ENCODE results near the gene MTCL1.

Gene MTCL1

GRCh38 chr18:8802017-8802672 is 96.8 kb downstream of the MTCL1 start:
- Mint-ChIP-seq H3K27me3 (no peaks in the 10 kb centered on the region), H3K36me3 (ENCODE audit: low read depth) (no peaks in the 10 kb centered on the region), H3K9me3 (no peaks in the 10 kb centered on the region), H3K4me1 (peaks cover under 1% of the 10 kb centered on the region), H3K27ac (no peak overlapping the region), H3K4me3 (no peak overlapping the region)
- no peak for ATAC-seq
- DNase-seq: no peak

GRCh38 chr18:8803063-8803795 is 97.9 kb downstream of the MTCL1 start:
- H3K4me1 Mint-ChIP-seq: peaks cover 8% of the 10 kb centered on the region
- no peaks in the 10 kb centered on the region for H3K36me3 Mint-ChIP-seq (ENCODE audit: low read depth)
- H3K27me3 Mint-ChIP-seq: no peaks in the 10 kb centered on the region
- no peak overlapping the region for H3K4me3 Mint-ChIP-seq
- no peaks in the 10 kb centered on the region for H3K9me3 Mint-ChIP-seq
- ATAC-seq (no peak), DNase-seq (no peak)
- no peak overlapping the region for H3K27ac Mint-ChIP-seq

GRCh38 chr18:8803957-8804356 is 98.6 kb downstream of the MTCL1 start:
- no peak for ATAC-seq
- DNase-seq: no peak
- Mint-ChIP-seq H3K4me1 (peaks cover 8% of the 10 kb centered on the region), H3K36me3 (ENCODE audit: low read depth) (no peaks in the 10 kb centered on the region), H3K27me3 (no peaks in the 10 kb centered on the region), H3K9me3 (no peaks in the 10 kb centered on the region), H3K4me3 (no peak overlapping the region), H3K27ac (no peak overlapping the region)

- H3K36me3 Mint-ChIP-seq (ENCODE audit: low read depth): no peaks in the 10 kb centered on the region
- no peaks in the 10 kb centered on the region for H3K27me3 Mint-ChIP-seq
- ATAC-seq: no peak
- no peak overlapping the region for H3K4me3 Mint-ChIP-seq
- H3K27ac Mint-ChIP-seq: no peak overlapping the region
- no peak for DNase-seq
- no peaks in the 10 kb centered on the region for H3K9me3 Mint-ChIP-seq
- H3K4me1 Mint-ChIP-seq: peaks cover 8% of the 10 kb centered on the region
Observed at GRCh38 chr18:8805552-8805951, 100.2 kb downstream of the MTCL1 start.

- peaks cover 10% of the 10 kb centered on the region for H3K4me1 Mint-ChIP-seq
- no peaks in the 10 kb centered on the region for H3K36me3 Mint-ChIP-seq (ENCODE audit: low read depth)
- no peaks in the 10 kb centered on the region for H3K27me3 Mint-ChIP-seq
- H3K4me3 Mint-ChIP-seq: no peak overlapping the region
- no peak for ATAC-seq
- H3K27ac Mint-ChIP-seq: no peak overlapping the region
- H3K9me3 Mint-ChIP-seq: no peaks in the 10 kb centered on the region
- DNase-seq: no peak
Observed at GRCh38 chr18:8806100-8806797, 100.9 kb downstream of the MTCL1 start.

- Mint-ChIP-seq H3K4me3 (no peak overlapping the region), H3K36me3 (ENCODE audit: low read depth) (no peaks in the 10 kb centered on the region), H3K4me1 (peaks cover 10% of the 10 kb centered on the region), H3K27ac (no peak overlapping the region), H3K27me3 (no peaks in the 10 kb centered on the region), H3K9me3 (no peaks in the 10 kb centered on the region)
- DNase-seq (no peak), ATAC-seq (no peak)
Observed at GRCh38 chr18:8806798-8807487, 101.6 kb downstream of the MTCL1 start.

GRCh38 chr18:8807488-8807805 is 102.1 kb downstream of the MTCL1 start:
- peaks cover 10% of the 10 kb centered on the region for H3K4me1 Mint-ChIP-seq
- DNase-seq (no peak), ATAC-seq (peak; percentile 59)
- H3K9me3 Mint-ChIP-seq: no peaks in the 10 kb centered on the region
- no peak overlapping the region for H3K4me3 Mint-ChIP-seq
- no peaks in the 10 kb centered on the region for H3K36me3 Mint-ChIP-seq (ENCODE audit: low read depth)
- H3K27ac Mint-ChIP-seq: no peak overlapping the region
- no peaks in the 10 kb centered on the region for H3K27me3 Mint-ChIP-seq

- ATAC-seq (no peak), DNase-seq (no peak)
- H3K27me3 Mint-ChIP-seq: no peaks in the 10 kb centered on the region
- H3K4me3 Mint-ChIP-seq: no peak overlapping the region
- no peaks in the 10 kb centered on the region for H3K36me3 Mint-ChIP-seq (ENCODE audit: low read depth)
- no peaks in the 10 kb centered on the region for H3K9me3 Mint-ChIP-seq
- no peak overlapping the region for H3K27ac Mint-ChIP-seq
- peaks cover 10% of the 10 kb centered on the region for H3K4me1 Mint-ChIP-seq
Observed at GRCh38 chr18:8808001-8808400, 102.6 kb downstream of the MTCL1 start.

- ATAC-seq: no peak
- Mint-ChIP-seq H3K9me3 (no peaks in the 10 kb centered on the region), H3K4me3 (no peak overlapping the region), H3K27ac (no peak overlapping the region), H3K4me1 (peaks cover 10% of the 10 kb centered on the region), H3K27me3 (no peaks in the 10 kb centered on the region), H3K36me3 (ENCODE audit: low read depth) (no peaks in the 10 kb centered on the region)
- DNase-seq: no peak
Observed at GRCh38 chr18:8809514-8809913, 104.2 kb downstream of the MTCL1 start.

GRCh38 chr18:8810157-8810556 is 104.8 kb downstream of the MTCL1 start:
- Mint-ChIP-seq H3K4me3 (no peak overlapping the region), H3K27me3 (no peaks in the 10 kb centered on the region), H3K27ac (no peak overlapping the region), H3K36me3 (ENCODE audit: low read depth) (no peaks in the 10 kb centered on the region), H3K4me1 (peaks cover 10% of the 10 kb centered on the region), H3K9me3 (no peaks in the 10 kb centered on the region)
- DNase-seq: no peak
- ATAC-seq: no peak

- Mint-ChIP-seq H3K9me3 (no peaks in the 10 kb centered on the region), H3K4me1 (peaks cover 10% of the 10 kb centered on the region), H3K27me3 (no peaks in the 10 kb centered on the region)
Observed at GRCh38 chr18:8811115-8811514, 105.8 kb downstream of the MTCL1 start.

GRCh38 chr18:8812631-8813030 is 107.3 kb downstream of the MTCL1 start:
- no peak overlapping the region for H3K4me3 Mint-ChIP-seq
- DNase-seq (no peak), ATAC-seq (no peak)
- no peak overlapping the region for H3K27ac Mint-ChIP-seq
- no peaks in the 10 kb centered on the region for H3K36me3 Mint-ChIP-seq (ENCODE audit: low read depth)
- no peaks in the 10 kb centered on the region for H3K27me3 Mint-ChIP-seq
- peaks cover 4% of the 10 kb centered on the region for H3K4me1 Mint-ChIP-seq
- H3K9me3 Mint-ChIP-seq: no peaks in the 10 kb centered on the region

More at GRCh38 chr18:8811115-8811514, 105.8 kb downstream of the MTCL1 start:
- ATAC-seq (no peak), DNase-seq (no peak)
- Mint-ChIP-seq H3K4me3 (no peak overlapping the region), H3K36me3 (ENCODE audit: low read depth) (no peaks in the 10 kb centered on the region), H3K27ac (no peak overlapping the region)

- Mint-ChIP-seq H3K36me3 (ENCODE audit: low read depth) (no peaks in the 10 kb centered on the region), H3K27me3 (no peaks in the 10 kb centered on the region), H3K4me3 (no peak overlapping the region), H3K4me1 (peaks cover 2% of the 10 kb centered on the region), H3K9me3 (no peaks in the 10 kb centered on the region), H3K27ac (no peak overlapping the region)
- ATAC-seq (no peak), DNase-seq (no peak)
Observed at GRCh38 chr18:8813611-8814010, 108.3 kb downstream of the MTCL1 start.

- Mint-ChIP-seq H3K4me3 (no peak overlapping the region), H3K4me1 (peaks cover 2% of the 10 kb centered on the region), H3K36me3 (ENCODE audit: low read depth) (no peaks in the 10 kb centered on the region), H3K9me3 (no peaks in the 10 kb centered on the region), H3K27ac (no peak overlapping the region), H3K27me3 (no peaks in the 10 kb centered on the region)
- ATAC-seq (no peak), DNase-seq (no peak)
Observed at GRCh38 chr18:8814206-8814605, 108.8 kb downstream of the MTCL1 start.

- no peaks in the 10 kb centered on the region for H3K27me3 Mint-ChIP-seq
- no peaks in the 10 kb centered on the region for H3K4me1 Mint-ChIP-seq
- no peaks in the 10 kb centered on the region for H3K36me3 Mint-ChIP-seq (ENCODE audit: low read depth)
- no peaks in the 10 kb centered on the region for H3K9me3 Mint-ChIP-seq
- ATAC-seq (no peak), DNase-seq (no peak)
- no peak overlapping the region for H3K27ac Mint-ChIP-seq
- H3K4me3 Mint-ChIP-seq: no peak overlapping the region
Observed at GRCh38 chr18:8816220-8816619, 110.9 kb downstream of the MTCL1 start.

Measured in activated naive CD8-positive, alpha-beta T cell treated with anti-CD3 and anti-CD28 coated beads, Interleukin-2, amount 50 U/mL, for 24 hours (primary cell).